Activated naive CD4-positive, alpha-beta T cell treated with anti-CD3 and anti-CD28 coated beads for 36 hours (primary cell): Measurements from ENCODE around the gene NUDCD3. TPM values are rescaled to one million over a fixed set of nuclear protein-coding genes. Genes with fewer than 3 reads are reported as not detected.
A peak's percentile ranks its signal among the peaks of the same experiment; 100 is the strongest.

Experiments
- CTCF ChIA-PET: fragments of 350-600 bp; sonication (Branson Sonifier 250); formaldehyde crosslinking; loops from one replicate; lab custom pipeline; 2021; ENCODE audit warnings: antibody characterized with exemption; lab: Charles Lee
- DNase-seq: peaks from one replicate; pipeline ENCODE4 v3.0.0-alpha.2; 2020
- H3K27ac Mint-ChIP-seq: one replicate; pipeline ENCODE4 v1.8.0; 2021; ENCODE audit warnings: mild to moderate bottlenecking, mixed read lengths
- H3K27me3 Mint-ChIP-seq: one replicate; pipeline ENCODE4 v1.8.0; 2021; ENCODE audit warnings: low read depth, mixed read lengths
- H3K36me3 Mint-ChIP-seq: one replicate; pipeline ENCODE4 v1.8.0; 2021; ENCODE audit warnings: low read depth, mixed read lengths
- H3K4me1 Mint-ChIP-seq: one replicate; pipeline ENCODE4 v1.8.0; 2021; ENCODE audit warnings: low read depth, mixed read lengths
- H3K4me3 Mint-ChIP-seq: one replicate; pipeline ENCODE4 v1.8.0; 2021; ENCODE audit warnings: mild to moderate bottlenecking, moderate library complexity, mixed read lengths
- H3K9me3 Mint-ChIP-seq: one replicate; pipeline ENCODE4 v1.8.0; 2021; ENCODE audit warnings: mixed read lengths
- intact Hi-C: fragments of 100-400 bp; cut with micrococcal nuclease; formaldehyde crosslinking; loops from one replicate; pipeline ENCODE4 v1.15.1; 2023
- total RNA-seq, 2 experiments: library from RNA; stranded (reverse); gene quantifications; one replicate each; pipeline ENCODE4 v1.2.3, GENCODE V29; 2021

The NUDCD3 gene
- total RNA-seq, 2 experiments from 2014 or later: 81.1 to 81.8 TPM

DNA sequence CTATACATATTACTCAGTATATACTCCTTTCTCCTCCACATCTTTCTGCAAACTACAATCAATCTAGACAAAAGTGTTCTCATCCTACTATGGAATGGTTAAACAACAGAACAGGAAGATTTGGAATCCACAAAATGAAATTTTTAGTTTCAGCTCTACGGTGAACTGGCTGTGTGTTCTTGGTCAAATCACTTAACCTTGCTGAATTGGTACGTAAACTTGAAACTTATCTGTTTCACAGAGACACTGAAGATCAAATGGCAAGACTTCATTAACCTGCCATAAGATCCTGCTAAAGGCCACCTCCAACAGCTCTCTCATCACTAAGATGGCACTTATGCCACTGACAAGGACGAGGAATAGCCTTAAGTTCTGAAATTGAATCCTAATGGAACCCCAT lies 1.5 kb downstream of the NUDCD3 start:
- H3K9me3 Mint-ChIP-seq: peaks cover under 1% of the 10 kb centered on the region
- intact Hi-C loops: no loop called here
- H3K36me3 Mint-ChIP-seq: peaks cover 23% of the 10 kb centered on the region
- CTCF ChIA-PET: interaction anchor here (0.5 to 2.6 kb wide), 4 partner anchors 9 to 248 kb away, joined by 3 to 9 read pairs (median 6); no protein-coding TSS in a partner anchor
- no peaks in the 10 kb centered on the region for H3K27me3 Mint-ChIP-seq
- peaks cover 53% of the 10 kb centered on the region for H3K4me1 Mint-ChIP-seq
- DNase-seq: no peak
- no peak overlapping the region for H3K27ac Mint-ChIP-seq
- H3K4me3 Mint-ChIP-seq: peak overlapping the region; percentile 85

GRCh38 chr7:44486693-44487092 lies 3.8 kb downstream of the NUDCD3 start:
- CTCF ChIA-PET: interaction anchor here (1.5 kb wide), 1 partner anchor 79 kb away, joined by 4 read pairs; no protein-coding TSS in a partner anchor
- peaks cover 43% of the 10 kb centered on the region for H3K36me3 Mint-ChIP-seq
- H3K9me3 Mint-ChIP-seq: peaks cover 15% of the 10 kb centered on the region
- peak; percentile 15 for DNase-seq
- H3K27ac Mint-ChIP-seq: no peak overlapping the region
- intact Hi-C loops: no loop called here
- no peak overlapping the region for H3K4me3 Mint-ChIP-seq
- H3K27me3 Mint-ChIP-seq: no peaks in the 10 kb centered on the region
- peaks cover 69% of the 10 kb centered on the region for H3K4me1 Mint-ChIP-seq

DNA sequence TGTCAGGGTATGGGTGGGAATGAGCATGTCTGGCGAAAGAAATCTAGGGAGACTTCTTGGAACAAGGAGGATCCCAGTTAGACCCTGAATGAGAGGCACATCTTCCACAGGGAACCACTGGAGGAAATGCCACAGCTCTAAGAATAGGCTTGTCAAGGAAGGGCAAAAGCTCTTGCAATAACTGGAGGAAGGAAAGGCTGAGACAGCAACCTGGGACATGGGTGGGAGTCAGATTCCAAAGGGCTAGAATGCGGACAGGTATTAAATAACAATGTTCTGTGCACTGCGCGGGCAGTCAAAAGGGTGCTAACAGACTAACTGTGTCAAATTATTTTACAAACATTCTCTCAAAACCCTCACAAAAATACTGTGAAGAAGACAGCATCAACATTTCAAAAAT lies 4.5 kb downstream of the NUDCD3 start:
- DNase-seq: no peak
- Mint-ChIP-seq H3K36me3 (peaks cover 50% of the 10 kb centered on the region), H3K27me3 (no peaks in the 10 kb centered on the region), H3K27ac (no peak overlapping the region), H3K4me1 (peaks cover 65% of the 10 kb centered on the region), H3K9me3 (peaks cover 15% of the 10 kb centered on the region), H3K4me3 (no peak overlapping the region)
- CTCF ChIA-PET: no interaction called here
- intact Hi-C loops: no loop called here

DNA sequence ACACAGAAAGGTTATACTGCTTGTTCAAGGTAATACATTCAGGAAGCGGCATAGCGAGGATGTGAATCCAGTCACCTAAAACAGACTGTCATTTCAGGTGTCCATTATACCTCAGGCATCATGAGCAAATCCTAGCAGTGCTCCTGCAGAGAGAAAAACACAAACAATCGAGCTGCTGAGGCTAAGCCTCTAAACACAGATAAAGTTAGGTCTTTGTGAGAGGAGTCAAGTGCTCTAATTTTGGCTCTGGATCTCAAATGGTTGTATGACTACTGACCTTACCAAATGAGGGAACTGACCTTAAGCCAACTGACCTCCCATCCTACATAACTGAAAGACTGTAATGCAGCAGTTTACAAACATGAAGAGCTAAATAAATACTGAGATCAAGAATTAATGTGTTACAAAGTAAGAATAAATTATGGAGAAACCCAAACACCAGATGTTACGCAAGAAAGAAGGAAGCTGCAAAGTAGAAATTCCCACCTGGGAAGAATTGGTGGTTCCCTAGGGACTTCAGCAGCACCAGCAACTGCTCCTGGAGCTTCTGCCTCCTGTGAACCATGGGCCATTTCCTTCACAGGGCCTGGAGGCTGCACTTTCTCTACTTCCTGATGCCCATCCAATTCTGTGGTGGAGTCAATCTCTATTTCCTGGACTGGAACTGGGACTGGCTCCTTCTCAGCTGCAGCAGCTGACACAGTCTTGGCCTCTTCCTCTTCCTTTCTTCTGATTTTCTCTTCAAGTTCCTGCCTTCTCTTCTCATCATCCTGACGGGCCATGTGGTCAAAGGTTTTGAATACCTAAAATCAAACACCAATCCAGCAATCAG lies 5.8 kb downstream of the NUDCD3 start:
- intact Hi-C loops: no loop called here

DNA sequence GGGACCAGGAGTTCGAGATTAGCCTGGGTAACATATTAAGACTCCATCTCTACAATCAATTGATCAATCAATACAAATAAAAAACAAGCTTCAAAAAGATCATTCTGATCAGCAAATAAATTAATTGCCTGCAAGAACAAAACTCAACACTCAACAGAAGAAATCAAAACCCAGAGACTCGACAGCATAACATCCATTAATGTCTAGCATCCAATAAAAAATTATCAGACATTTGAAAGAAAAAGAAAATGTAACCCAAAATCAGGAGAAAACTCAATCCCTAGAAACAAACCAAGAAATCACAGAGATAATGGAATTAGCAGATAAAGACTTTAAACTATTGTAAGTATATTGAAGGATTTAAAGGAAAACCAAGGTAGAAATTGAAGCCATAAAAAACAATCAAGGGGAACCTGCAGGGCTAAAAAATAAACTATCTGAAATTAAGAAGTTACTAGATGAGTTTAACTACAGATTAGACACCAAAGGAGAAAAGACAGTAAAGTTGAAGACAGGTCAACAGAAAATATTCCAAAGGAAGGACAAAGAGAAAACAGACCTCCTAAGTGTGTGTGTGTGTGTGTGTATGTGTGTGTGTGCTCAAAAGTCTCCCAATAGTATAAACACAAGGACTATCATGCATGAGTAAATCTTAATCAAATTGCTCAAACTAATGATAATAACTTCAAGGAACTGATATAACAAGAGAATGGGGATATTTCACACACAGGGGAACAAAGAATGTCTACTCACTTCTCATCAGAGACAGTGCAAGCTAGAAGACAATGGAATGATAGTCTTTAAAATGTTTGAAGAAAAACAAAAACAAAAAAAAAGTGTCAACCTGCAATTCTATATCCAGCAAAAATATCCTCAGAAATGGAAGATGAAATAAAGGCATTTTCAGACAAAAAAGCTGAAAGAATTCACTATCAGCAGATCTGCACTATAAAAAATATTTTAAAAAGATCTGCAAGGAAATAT lies 7.7 kb downstream of the NUDCD3 start:
- intact Hi-C loops: no loop called here

More for the DNA sequence above, 5.8 kb downstream of the NUDCD3 start:
- no peak for DNase-seq
- Mint-ChIP-seq H3K9me3 (peaks cover 15% of the 10 kb centered on the region), H3K27ac (no peak overlapping the region), H3K4me1 (peaks cover 68% of the 10 kb centered on the region), H3K4me3 (no peak overlapping the region), H3K27me3 (no peaks in the 10 kb centered on the region), H3K36me3 (peaks cover 55% of the 10 kb centered on the region)
- CTCF ChIA-PET: interaction anchor here (0.7 to 1.3 kb wide), 2 partner anchors 10 to 244 kb away, joined by 3 read pairs; no protein-coding TSS in a partner anchor

DNA sequence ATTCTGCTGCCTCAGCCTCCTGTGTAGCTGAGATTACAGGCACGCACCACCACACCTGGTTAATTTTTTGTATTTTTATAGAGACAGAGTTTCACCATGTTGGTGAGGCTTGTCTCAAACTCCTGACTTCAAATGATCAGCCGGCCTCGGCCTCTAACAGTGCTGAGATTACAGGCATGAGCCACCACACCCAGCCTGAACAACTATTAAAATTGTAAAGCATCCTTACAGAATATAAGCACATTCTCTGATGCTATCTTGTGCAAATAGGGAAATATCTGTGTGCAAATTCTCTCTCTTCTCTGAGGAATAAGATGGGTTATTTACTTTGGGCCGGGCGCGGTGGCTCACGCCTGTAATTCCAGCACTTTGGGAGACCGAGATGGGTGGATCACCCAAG lies 12.5 kb downstream of the NUDCD3 start:
- H3K4me1 Mint-ChIP-seq: peaks cover 39% of the 10 kb centered on the region
- H3K4me3 Mint-ChIP-seq: no peak overlapping the region
- H3K36me3 Mint-ChIP-seq: peaks cover 49% of the 10 kb centered on the region
- CTCF ChIA-PET: interaction anchor here (0.6 to 1.3 kb wide), 5 partner anchors 16 to 321 kb away, joined by 3 to 5 read pairs (median 4); no protein-coding TSS in a partner anchor
- peaks cover 6% of the 10 kb centered on the region for H3K9me3 Mint-ChIP-seq
- no peaks in the 10 kb centered on the region for H3K27me3 Mint-ChIP-seq
- no peak for DNase-seq
- H3K27ac Mint-ChIP-seq: no peak overlapping the region
- intact Hi-C loops: loop anchor here (1.0 to 5.0 kb wide), 5 partner anchors 47 to 456 kb away; no protein-coding TSS in a partner anchor

More for the DNA sequence above, 7.7 kb downstream of the NUDCD3 start:
- no peak overlapping the region for H3K4me3 Mint-ChIP-seq
- no peak overlapping the region for H3K27ac Mint-ChIP-seq
- CTCF ChIA-PET: interaction anchor here (0.6 to 1.7 kb wide), 5 partner anchors 83 to 242 kb away, joined by 3 to 4 read pairs (median 3); no protein-coding TSS in a partner anchor
- no peak for DNase-seq
- peaks cover 15% of the 10 kb centered on the region for H3K9me3 Mint-ChIP-seq
- H3K36me3 Mint-ChIP-seq: peaks cover 57% of the 10 kb centered on the region
- no peaks in the 10 kb centered on the region for H3K27me3 Mint-ChIP-seq
- H3K4me1 Mint-ChIP-seq: peaks cover 56% of the 10 kb centered on the region

DNA sequence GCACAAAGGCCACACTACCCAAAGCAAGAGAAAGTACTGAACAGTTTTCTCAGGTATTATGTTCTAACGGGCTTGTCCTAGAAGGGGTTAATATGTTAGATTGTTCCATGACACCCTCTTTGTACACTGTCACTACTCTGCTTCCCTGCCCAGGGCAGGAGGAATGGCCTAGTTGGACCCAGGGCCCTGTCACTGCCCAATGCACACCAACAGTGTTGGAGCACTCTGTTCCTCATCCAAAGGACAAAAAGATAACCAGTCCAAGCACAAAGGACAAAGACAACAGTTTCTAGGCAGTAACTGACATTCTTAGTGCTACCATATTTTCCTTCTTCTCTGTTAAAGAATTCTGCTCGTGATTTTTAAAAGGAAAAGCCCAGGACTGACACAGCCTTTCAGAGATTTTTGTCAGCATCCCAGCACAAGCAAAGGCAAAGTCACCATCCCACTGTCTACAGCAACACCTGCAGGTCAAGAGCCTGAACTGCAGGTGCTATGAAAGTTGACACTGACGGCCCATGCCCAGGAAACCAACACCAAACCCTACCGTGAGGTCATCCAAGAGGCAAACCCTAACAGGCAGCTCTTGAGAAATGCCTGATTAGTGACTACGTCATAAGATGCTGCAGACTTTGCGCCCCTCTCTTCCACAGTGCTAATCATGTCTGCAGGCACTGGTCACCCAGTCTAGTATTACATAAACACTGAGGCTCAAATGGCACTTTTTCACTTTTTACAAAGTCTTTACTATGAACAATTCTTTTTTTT lies 13.2 kb downstream of the NUDCD3 start:
- Mint-ChIP-seq H3K27ac (no peak overlapping the region), H3K27me3 (no peaks in the 10 kb centered on the region), H3K9me3 (no peaks in the 10 kb centered on the region), H3K4me3 (no peak overlapping the region), H3K36me3 (peaks cover 42% of the 10 kb centered on the region), H3K4me1 (peaks cover 33% of the 10 kb centered on the region)
- intact Hi-C loops: loop anchor here (1.0 to 5.0 kb wide), 5 partner anchors 46 to 455 kb away; no protein-coding TSS in a partner anchor
- CTCF ChIA-PET: interaction anchor here (0.6 to 1.5 kb wide), 6 partner anchors 11 to 321 kb away, joined by 3 to 5 read pairs (median 4); no protein-coding TSS in a partner anchor
- DNase-seq: peak; percentile 70

- Mint-ChIP-seq H3K36me3 (peaks cover 41% of the 10 kb centered on the region), H3K4me3 (no peak overlapping the region), H3K27ac (no peak overlapping the region), H3K9me3 (no peaks in the 10 kb centered on the region), H3K4me1 (peaks cover 37% of the 10 kb centered on the region), H3K27me3 (no peaks in the 10 kb centered on the region)
- CTCF ChIA-PET: interaction anchor here (1.1 to 1.6 kb wide), 3 partner anchors 10 to 235 kb away, joined by 3 read pairs; no protein-coding TSS in a partner anchor
- intact Hi-C loops: loop anchor here (5.0 kb wide), 1 partner anchor 454 kb away; no protein-coding TSS in a partner anchor
- no peak for DNase-seq
Observed at GRCh38 chr7:44476313-44476712, 14.1 kb downstream of the NUDCD3 start.

DNA sequence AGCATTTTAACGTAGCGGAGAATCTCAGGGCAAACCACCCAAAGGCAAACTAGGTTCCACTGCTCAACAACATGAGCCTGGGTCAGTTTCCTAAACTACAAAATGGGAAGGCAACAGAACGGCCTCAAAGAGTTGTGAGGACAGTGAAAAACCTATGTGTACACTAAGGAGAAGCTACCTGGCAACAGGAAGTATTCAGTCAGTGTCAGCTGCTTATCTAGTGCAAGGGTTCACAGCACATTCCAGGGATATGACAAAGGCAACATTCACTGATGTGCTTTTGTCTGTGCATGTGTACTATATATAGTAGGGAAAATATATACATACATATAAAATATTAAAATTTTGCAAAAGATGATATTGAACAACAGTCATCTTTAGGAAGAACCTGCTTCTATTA lies 17.2 kb downstream of the NUDCD3 start:
- no peaks in the 10 kb centered on the region for H3K27me3 Mint-ChIP-seq
- no peak overlapping the region for H3K27ac Mint-ChIP-seq
- CTCF ChIA-PET: interaction anchor here (1.2 to 2.3 kb wide), 2 partner anchors 11 to 232 kb away, joined by 3 to 6 read pairs; no protein-coding TSS in a partner anchor
- no peak for DNase-seq
- peaks cover 29% of the 10 kb centered on the region for H3K36me3 Mint-ChIP-seq
- intact Hi-C loops: no loop called here
- no peak overlapping the region for H3K4me3 Mint-ChIP-seq
- no peaks in the 10 kb centered on the region for H3K9me3 Mint-ChIP-seq
- peaks cover 45% of the 10 kb centered on the region for H3K4me1 Mint-ChIP-seq

GRCh38 chr7:44472843-44473242 lies 17.6 kb downstream of the NUDCD3 start:
- CTCF ChIA-PET: interaction anchor here (1.0 to 2.3 kb wide), 2 partner anchors 25 to 232 kb away, joined by 3 to 6 read pairs; no protein-coding TSS in a partner anchor
- H3K27me3 Mint-ChIP-seq: no peaks in the 10 kb centered on the region
- peaks cover 45% of the 10 kb centered on the region for H3K4me1 Mint-ChIP-seq
- intact Hi-C loops: no loop called here
- H3K27ac Mint-ChIP-seq: no peak overlapping the region
- no peak overlapping the region for H3K4me3 Mint-ChIP-seq
- H3K9me3 Mint-ChIP-seq: no peaks in the 10 kb centered on the region
- no peak for DNase-seq
- H3K36me3 Mint-ChIP-seq: peaks cover 32% of the 10 kb centered on the region

DNA sequence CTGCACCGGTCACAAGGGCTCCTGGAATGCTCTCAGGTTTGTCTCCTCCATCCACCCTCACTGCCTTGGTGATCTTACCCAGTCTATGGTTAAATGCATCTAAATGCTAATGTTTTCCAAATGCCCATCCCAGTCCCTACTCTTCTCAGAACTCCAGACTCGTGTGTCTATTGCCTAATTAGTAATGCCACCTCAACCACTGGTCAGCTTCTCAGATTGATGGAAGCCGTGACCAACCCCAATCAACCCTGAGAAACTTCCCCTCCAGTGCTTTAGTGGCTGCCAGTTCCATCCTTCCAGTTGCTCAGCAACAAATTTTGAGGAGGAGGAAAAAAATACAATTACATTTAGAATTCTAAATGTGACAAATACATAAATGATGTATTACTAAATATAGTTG lies 18.6 kb downstream of the NUDCD3 start:
- Mint-ChIP-seq H3K27me3 (no peaks in the 10 kb centered on the region), H3K27ac (no peak overlapping the region), H3K9me3 (no peaks in the 10 kb centered on the region), H3K4me3 (no peak overlapping the region), H3K4me1 (peaks cover 45% of the 10 kb centered on the region), H3K36me3 (peaks cover 31% of the 10 kb centered on the region)
- CTCF ChIA-PET: interaction anchor here (1.0 kb wide), 1 partner anchor 26 kb away, joined by 3 read pairs; no protein-coding TSS in a partner anchor
- intact Hi-C loops: no loop called here
- no peak for DNase-seq
